ENCODE results near the gene SGF29.
"Not testable (repeated sequence)": the region's sequence is repeated elsewhere in the genome, so short reads cannot be mapped to it uniquely, and the experiment has no call there.

The SGF29 gene

GRCh38 chr16:28567292-28567691 is 13.6 kb downstream of the SGF29 start:
- no peak for DNase-seq

DNA sequence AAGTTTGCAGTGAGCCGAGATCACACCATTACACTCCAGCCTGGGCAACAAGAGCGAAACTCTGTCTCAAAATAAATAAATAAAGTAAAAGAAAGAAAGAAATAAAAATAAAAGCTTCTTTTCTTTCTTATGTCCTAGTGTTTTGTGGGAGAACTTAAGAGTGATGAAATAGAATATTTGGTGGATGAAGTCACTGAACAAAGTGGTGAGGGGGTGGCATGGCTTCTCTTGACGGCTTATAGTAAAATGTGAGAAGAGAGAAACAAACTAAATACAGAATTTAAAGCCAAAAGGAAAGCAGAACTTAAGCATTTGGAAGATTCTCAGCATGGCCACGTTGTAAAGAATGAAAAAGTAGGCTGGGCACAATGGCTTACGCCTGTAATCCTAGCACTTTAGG is 15.3 kb downstream of the SGF29 start:
- DNase-seq = no peak

DNA sequence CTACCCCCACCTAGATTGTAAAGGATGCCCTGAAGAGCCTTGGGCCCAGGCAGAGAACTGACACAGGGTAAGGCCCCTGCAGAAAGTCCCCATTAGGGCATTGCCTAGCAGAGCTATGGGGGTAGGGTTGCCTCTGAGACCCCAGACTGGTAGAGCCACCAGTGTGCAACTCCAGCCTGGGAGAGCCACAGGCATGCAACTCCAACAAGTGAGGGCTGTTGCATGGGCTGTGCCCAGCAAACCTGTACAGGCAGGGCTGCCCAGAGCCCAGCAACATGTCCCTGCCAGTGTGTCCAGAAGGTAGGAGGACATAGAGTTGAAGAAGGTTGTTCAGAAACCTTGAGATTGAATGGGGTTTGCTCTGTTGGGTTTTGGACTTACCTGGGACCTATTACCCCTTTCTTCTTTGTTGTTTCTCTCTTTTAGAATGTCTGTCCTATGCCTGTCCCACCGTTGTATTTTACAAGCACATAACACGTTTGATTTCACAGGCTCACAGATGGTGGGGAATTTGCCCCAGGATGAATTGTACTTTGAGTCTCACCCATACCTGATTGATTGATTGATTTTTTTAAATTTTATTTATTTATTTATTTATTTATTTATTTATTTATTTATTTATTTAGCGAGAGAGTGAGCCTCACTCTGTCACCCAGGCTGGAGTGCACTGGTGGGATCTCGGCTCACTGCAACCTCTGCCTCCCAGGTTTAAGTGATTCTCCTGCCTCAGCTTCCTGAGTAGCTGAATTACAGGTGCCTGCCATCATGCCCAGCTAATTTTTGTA is 16.4 kb downstream of the SGF29 start:
- DNase-seq = no peak

- DNase-seq = no peak
Measured at GRCh38 chr16:28572696-28573510, 19.2 kb downstream of the SGF29 start.

DNA sequence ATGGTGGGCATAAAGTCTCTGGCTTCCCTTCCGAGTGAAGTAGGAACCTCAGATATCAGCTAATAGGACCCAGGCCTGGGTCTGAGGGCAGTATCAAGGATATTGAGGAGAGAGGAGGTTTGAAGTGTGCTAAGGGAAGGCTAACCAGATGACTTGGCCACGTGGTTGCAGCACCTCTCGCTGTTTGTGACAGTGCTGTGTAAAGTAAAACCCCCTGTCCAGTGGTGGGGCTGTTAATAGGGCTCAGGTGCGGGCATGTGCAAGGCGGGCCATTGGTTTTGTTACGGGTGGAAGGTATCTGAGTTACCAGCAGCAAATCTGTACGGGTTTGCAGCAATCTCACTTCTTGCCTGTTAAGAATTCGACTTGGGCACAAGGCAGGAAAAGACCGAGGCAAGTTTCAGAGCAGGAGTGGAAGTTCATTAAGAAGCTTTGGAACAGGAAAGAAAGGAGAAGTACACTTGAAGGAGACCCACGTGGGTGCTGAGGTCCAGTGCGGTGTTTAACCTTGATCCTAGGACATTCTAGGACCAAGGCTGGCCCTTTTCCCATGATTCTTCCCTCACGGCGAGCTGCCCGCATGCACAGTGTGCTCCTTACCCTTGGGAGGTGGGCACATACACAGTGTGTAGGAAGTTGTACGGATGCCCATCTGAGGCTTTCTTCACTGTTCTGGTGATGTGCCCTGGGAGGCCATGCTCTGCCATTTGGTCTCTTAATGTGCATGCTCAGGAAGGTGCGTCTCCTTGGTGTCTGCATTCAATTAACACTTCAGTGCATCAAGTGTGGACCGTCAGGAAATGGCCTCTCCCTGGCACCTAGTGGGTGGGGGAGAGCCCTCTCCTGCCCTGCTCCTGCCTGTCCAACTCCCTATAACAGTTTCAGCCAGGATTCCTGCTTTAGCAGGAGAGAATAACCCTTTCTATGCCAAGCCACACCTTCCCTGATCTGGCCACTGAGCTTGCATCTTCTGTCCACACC is 20.3 kb downstream of the SGF29 start:
- DNase-seq = no peak

GRCh38 chr16:28574925-28575324 is 21.2 kb downstream of the SGF29 start:
- no peak for DNase-seq

DNA sequence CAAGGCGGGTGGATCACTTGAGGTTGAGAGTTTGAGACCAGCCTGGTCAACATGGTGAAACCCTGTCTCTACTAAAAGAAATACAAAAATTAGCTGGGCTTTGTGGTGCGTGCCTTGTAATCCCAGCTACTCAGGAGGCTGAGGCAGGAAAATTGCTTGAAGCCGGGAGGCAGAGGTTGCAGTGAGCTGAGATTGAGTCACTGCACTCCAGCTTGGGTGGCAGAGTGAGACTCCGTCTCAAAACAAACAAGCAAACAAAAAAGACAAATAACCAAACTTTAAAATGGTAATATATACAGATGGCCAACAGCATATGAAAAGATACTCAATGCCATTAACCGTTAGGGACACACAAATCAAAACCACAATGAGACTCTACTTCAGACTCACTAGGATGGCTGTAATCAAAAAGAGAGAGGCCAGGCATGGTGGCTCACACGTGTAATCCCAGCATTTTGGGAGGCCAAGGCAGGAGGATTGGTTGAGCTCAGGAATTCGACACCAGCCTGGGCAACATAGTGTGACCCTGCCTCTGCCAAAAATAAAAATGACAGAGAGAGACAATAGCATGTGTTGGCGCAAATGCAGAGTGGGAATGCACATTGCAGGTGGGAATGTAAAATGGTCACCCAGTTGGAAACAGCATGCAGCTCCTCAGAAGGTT is 21.9 kb downstream of the SGF29 start:
- DNase-seq = no peak

DNA sequence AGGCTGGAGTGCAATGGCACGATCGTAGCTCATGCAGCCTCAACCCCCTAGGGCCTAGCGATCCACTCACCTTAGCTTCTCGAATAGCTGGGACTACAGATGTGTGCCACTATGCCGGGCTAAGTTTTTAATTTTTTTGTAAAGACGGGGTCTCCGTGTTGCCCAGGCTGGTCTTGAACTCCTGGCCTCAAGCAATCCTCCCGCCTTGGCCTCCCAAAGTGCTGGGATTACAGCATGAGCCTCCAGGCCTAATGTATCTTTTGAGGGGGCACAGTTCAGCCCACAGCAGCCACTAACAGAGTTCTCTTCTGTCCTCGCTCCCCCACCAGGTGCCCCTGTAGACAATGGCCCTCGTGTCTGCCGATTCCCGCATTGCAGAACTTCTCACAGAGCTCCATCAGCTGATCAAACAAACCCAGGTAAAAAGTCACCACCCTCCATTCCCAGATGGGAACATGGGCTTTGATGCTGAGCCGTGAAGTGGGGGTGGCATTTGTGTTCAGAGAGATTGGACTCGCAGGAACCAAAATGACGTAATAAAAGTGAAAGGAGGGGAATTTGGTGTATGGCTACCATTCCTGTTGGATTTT is 27.1 kb downstream of the SGF29 start:
- no peak for DNase-seq

GRCh38 chr16:28585674-28586073 is 32.0 kb downstream of the SGF29 start:
- no peak for DNase-seq

DNA sequence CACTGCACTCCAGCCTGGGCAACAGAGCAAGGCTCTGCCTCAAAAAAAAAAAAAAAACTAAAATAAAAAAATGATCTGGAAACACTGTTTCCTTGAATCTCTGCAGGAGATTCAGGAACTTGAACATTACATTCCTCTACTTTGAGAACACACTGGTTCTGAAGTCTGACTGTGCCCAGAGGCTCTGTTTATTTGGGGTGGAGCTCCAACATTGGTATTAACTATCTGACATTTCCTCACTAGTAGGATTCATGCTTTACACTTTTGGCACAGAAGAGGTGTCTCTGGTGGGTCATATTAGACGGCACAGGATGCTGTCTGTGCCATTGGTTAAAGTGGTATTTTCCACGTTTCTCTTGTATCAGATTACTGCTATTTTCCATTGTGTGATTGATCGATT is 32.7 kb downstream of the SGF29 start:
- no peak for DNase-seq

- no peak for DNase-seq
Measured at GRCh38 chr16:28587386-28587785, 33.7 kb downstream of the SGF29 start.

DNA sequence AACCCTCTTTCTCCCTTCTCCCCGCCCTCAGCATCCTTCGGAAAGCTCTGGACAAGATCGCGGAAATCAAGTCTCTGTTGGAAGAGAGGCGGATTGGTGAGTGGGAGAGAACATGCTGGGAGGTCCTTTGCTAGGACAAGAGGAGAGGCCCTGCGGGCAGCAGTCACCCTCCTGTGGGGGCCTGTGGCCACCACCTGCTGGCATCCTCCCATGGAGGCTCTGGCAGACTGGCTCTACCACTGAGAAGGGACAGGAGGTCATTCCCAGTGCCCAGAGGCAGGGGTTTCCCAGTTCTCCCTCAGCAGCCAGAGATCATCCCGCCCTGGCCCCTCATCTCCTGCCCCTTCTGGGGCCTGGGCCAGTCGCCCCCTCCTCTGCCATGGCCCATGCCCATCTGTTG is 35.3 kb downstream of the SGF29 start:
- DNase-seq = no peak

- DNase-seq = no peak
Measured at GRCh38 chr16:28589930-28590329, 36.2 kb downstream of the SGF29 start.

DNA sequence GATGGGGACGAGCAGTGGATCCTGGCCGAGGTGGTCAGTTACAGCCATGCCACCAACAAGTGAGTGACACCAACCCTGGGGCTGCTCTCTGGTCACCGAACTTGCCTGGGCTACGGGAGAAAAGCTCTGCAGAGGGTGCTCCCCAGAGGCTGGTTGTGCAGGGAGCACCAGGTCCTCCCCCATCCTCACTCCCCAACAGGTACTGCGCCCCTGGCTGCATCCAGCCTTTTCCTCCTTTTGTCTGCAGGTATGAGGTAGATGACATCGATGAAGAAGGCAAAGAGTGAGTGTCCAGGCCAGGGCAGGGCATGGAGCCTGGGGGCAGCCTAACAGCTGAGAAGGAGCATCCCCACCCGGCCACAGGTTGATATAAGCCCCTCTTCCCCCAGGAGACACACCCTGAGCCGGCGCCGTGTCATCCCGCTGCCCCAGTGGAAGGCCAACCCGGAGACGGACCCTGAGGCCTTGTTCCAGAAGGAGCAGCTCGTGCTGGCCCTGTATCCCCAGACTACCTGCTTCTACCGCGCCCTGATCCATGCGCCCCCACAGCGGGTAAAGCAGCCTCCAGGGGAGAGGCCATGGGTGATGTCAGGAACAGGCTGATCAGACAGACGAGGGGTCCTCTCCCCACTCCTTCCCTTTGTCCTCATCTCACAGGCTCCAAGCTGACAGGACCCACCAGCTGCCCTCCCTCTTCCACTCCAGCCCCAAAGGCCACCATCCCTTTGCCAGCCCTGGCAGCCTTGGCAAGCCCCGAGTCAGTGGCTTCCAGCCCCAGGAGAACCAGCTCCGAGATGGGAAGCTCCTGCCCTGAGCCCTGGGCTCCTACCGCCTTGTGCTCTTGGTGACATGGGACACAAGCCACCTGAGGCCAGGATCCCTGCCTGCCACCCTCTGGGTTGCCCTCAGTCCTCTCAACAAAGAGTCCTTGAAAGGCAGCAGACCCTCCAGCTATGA is 36.9 kb downstream of the SGF29 start:
- no peak for DNase-seq

GRCh38 chr16:28591355-28591754 is 37.6 kb downstream of the SGF29 start:
- no peak for DNase-seq

- DNase-seq = no peak
Measured at GRCh38 chr16:28592511-28592910, 38.8 kb downstream of the SGF29 start.

DNA sequence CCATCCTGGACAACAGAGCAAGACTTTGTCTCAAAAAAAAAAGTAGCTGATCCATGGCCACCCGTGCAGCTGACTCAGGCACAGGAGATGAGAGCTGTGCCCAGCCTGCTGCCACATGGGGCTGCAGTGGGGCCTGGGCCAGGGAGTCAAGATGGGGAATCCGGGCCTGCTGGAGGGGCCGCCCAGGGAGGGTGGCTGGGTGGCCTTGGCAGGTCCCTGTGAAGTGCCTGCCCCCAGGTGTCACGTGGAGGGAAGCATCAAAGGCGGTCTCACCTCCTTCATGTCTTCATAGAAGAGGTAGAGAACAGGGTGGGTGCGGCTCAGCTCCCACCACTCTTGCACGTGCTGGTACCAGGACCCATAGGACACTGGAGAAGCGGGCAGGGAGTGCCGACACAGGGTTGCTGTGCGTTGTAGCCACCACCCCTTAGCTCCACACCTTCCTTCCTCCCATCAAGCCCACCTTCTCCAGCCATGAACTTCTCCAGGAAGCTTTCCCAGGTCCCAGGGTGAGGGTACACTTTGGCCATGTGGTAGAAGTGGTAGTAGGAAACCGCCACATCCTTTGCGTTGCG is 39.3 kb downstream of the SGF29 start:
- no peak for DNase-seq

DNA sequence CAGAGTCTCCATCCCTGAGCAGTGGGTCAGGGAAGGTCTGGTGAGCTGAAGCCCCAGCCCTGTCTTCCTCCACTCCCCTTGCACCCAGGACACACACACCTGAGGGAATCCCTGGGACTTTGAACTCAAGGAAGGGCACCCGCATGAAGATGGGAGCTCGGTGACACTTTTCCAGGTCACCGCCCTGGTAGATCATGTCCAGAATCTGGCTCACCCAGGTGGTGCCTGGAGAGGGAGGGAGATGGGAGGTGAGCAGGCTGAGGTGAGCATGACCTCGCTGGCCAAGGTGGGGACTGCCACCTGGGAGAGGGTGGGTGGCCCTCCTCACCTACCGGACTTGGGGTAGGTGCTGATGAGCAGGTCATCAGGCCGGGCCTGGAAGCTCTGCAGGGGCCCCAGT is 41.7 kb downstream of the SGF29 start:
- not testable (repeated sequence) for DNase-seq

GRCh38 chr16:28596115-28596630 is 42.5 kb downstream of the SGF29 start:
- DNase-seq = no peak
